Amygdala (tissue), 56 donors: Measurements from ENCODE around the gene CLECL1.
"Not testable (repeated sequence)": the region's sequence is repeated elsewhere in the genome, so short reads cannot be mapped to it uniquely, and the experiment has no call there.

Experiments
- DNase-seq, 56 donors: peaks; one replicate each; lab custom pipeline; 2025; lab: John Stamatoyannopoulos, UW

CLECL1 gene

DNA sequence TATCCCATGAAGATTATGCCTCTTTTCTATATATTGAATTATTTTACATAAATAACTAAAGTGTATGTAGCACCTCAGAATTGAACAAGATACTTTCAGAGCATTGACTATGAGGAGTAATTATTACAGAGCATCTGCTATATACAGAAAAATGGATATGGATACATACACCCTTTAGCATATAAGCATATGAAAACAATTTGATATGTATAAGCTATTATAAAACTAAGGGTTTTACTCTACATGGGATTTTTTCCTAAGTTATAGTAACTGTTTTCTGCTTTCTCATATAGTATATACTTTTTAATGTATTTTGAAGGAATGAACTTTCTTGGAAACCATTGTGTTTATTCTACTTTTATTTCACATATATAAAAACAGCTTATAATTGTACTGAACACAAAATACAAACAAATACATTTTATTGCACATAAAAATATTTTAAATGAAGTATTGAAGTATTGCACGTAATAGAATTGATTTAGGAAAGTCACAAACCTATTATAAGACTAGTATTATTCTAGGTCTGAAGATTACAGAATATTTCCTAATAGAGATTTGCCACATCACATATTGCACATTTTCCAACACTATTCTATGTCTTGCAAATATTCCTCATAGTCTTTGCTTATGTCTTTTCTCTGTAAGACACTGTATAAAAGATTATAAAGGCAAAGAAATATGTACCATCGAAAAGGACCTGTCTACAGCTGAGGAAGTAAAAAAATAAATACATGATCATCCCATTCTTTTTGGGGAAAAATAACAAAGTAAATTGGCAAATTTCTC lies 19.4 kb upstream of the CLECL1 start:
- DNase-seq = no peak

DNA sequence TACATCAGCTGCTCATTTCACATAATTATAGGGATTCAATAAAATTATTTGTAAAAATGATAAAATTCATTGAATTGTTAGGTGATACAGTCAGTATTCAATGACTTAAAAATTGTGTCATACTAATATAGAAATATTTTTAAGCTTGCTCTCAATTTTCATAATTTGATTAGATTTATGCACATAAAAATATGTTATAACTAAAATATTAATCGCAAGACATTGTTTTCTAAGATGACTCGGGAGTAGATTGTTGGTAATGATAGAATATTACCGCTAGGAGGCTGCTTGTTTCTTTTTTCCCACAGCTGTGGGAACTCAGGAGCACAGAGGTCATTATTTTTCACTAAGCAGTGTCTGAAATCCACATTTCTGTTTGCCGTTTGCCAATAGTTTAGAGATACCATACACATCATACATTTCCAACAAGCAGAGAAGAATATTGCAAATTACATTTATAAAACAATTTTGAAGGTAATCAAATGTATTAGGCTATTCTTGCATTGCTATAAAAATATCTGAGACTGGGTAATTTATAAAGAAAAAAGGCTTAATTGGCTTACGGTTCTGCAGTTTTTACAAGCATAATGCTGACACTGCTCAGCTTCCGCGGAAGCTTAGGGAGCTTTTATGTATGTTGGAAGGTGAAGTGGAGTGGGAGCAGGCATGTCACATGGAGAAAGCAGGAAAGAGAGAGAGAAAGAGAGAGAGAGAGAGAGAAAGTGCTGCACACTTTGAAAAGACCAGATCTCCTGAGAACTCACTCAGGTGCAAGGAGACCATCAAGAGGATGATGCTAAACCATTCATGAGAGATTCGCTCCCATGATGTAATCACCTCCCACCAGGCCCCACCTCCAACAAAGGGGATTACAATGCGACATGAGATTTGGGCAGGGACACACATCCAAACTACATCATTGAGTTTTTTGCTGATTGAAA lies 18.6 kb upstream of the CLECL1 start:
- DNase-seq = no peak

- DNase-seq = peak in 22 of 56 donors; percentile 6 to 64 (median 24)
These were observed 17.6 kb upstream of the CLECL1 start for GRCh38 chr12:9750276-9751203.

DNA sequence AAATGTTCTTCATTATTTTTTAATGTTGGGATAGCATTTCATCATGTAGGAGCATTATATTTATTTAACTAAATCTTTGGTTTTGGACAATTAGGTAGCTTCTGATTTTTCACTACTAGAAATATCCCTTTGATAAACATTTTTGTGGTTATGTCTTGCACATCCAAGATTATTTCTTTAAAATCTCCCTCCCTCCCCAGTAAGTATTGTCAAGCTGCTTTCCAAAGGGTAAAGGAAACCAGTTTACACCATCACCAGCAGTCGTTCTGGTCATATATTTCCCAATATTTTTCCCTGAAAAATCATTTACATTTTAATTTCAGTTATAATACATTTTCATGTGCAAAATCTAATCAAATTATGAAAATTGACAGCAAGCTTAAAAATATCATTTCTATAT lies 16.7 kb upstream of the CLECL1 start:
- no peak for DNase-seq

DNA sequence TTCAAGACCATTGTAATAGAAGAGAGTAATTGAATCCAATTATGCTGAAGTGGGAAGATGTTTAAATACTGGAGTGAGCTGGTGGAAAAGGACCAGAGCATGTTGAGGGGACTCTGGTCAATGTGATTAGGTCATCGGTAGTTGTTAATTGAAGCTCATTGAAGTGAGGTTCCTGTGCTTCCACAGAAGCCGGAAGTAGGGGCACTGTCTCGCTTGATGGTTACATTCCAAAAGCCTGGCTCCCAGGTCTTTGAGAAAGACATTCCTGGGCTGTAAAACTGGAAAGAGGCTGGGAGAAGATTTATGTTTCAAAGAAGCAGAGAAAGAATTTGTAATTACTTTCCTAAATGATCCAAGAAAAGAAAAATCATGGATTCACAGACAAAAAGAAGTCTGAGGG lies 12.3 kb upstream of the CLECL1 start:
- DNase-seq = no peak

DNA sequence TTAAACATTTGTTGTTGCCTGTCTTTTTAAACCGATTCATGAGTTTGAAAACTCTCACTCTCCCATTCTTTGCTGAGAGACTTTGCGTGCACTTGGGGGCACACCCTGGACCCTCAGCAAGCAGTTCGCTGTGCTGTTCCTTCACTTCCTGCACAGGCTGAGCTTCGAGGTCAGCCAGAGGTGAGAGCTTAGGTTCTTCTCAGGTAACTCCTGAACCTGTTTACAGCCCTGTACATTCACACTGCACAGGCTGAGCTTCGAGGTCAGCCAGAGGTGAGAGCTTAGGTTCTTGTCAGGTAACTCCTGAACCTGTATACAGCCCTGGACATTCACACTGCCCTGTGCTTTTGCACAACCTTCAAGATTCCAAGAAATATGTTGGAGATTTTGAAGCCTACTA lies 9.8 kb upstream of the CLECL1 start:
- DNase-seq = no peak

- DNase-seq = no peak
These were observed 8.8 kb upstream of the CLECL1 start for GRCh38 chr12:9741726-9742125.

DNA sequence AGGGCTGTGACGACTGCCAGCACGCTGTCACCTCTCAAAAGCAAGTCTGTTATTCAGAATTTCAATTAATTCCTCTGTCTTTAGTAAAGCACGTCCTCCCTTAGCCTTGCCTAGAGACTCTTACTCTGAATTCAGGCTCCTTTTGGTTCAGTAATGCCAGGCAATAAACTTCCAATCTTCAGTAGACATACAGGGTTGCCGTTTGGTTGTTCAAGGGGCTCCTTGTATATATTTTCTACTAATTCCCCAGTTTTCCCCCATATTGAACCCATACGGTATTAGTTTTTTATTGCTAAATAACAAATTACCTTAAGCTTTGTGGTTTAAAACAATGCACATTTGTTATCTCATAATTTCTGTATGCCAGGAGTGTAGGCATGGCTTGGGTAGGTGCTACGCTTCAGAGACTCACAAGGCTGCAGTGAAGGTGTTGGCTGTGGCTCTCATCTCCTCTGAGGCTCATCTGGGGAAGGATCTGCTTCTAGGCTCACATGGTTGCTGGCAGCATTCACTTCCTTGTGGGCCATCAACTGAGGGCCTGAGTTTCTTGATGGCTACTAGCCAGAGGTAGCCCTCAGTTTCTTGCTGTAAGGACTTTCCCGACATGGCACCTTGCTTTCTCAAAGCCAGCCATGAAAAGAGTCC lies 7.3 kb upstream of the CLECL1 start:
- DNase-seq = no peak

GRCh38 chr12:9739404-9740105 lies 6.7 kb upstream of the CLECL1 start:
- DNase-seq = peak in 1 of 56 donors; percentile 10

DNA sequence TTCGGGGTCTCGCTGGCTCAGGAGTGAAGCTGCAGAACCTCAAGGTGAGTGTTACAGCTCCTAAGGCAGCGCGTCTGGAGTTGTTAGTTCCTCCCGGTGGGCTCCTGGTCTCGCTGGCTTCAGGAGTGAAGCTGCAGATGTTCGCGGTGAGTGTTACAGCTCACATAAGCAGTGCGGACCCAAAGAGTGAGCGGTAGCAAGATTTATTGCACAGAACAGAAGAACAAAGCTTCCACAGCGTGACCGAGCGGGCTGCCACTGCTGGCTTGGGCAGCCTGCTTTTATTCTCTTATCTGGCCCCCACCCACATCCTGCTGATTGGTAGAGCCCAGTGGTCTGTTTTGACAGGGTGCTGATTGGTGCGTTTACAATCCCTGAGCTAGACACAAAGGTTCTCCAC lies 6.0 kb upstream of the CLECL1 start:
- not testable (repeated sequence) for DNase-seq

GRCh38 chr12:9736936-9737705 lies 4.2 kb upstream of the CLECL1 start:
- DNase-seq = no peak

DNA sequence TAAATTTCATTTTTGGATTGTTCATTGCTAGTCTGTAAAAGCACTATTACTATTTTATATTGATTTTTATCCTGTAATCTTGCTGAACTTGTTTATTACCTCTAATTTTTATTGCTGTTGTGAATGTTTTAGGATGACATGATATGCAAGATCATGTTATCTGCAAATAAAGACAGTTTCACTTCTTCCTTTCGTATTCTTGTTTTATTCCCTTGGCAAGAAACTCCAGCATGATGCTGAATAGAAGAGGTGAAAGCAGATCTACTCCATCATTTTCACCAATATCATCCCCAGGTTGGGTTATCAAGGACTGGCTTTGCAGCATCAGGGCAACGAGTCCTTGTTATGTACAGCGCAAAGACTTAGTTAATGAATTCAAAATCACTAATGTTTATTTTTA lies 2.7 kb upstream of the CLECL1 start:
- no peak for DNase-seq

- no peak for DNase-seq
These were observed 1.1 kb downstream of the CLECL1 start for GRCh38 chr12:9731797-9732196.

DNA sequence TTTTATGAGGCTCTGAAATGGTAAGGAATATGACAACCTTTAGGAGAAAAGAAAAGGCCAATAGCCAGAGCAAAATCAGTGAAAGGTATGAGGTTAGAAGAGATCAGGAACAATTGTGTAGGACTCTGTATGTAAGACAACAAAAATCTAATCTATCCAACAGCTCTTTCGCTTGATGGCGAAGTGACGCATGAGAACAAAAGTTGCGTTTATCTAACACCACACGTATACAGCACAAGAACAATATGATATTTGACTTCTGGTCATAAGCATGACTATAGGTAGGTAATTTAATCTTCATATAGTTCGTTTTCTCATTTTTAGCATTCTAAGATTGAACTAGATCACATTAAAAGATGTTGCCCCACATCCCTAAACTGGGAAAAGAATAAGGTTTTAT lies 1.5 kb downstream of the CLECL1 start:
- no peak for DNase-seq

DNA sequence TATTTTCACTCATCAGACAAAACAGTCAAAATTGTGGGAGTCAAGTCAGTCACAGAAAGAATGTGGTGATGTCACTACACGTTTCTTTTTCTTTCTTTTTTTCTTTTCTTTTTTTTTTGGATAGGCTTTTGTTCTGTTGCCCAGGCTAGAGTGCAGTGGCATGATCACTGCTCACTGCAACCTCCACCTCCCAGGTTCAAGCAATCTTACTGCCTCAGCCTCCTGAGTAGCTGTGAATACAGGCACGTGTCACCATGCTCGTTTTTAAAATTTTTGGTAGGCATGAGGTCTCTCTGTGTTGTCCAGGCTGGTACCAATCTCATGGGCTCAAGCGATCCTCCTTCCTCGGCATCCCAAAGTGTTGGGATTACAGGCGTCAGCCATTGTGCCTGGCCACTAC lies 2.3 kb downstream of the CLECL1 start:
- DNase-seq = no peak

GRCh38 chr12:9730011-9730410 lies 2.9 kb downstream of the CLECL1 start:
- DNase-seq = no peak

GRCh38 chr12:9729082-9729481 lies 3.8 kb downstream of the CLECL1 start:
- no peak for DNase-seq

GRCh38 chr12:9727813-9728212 lies 5.1 kb downstream of the CLECL1 start:
- DNase-seq = no peak
